Measurements from ENCODE around the gene INCA1.

INCA1 gene

DNA sequence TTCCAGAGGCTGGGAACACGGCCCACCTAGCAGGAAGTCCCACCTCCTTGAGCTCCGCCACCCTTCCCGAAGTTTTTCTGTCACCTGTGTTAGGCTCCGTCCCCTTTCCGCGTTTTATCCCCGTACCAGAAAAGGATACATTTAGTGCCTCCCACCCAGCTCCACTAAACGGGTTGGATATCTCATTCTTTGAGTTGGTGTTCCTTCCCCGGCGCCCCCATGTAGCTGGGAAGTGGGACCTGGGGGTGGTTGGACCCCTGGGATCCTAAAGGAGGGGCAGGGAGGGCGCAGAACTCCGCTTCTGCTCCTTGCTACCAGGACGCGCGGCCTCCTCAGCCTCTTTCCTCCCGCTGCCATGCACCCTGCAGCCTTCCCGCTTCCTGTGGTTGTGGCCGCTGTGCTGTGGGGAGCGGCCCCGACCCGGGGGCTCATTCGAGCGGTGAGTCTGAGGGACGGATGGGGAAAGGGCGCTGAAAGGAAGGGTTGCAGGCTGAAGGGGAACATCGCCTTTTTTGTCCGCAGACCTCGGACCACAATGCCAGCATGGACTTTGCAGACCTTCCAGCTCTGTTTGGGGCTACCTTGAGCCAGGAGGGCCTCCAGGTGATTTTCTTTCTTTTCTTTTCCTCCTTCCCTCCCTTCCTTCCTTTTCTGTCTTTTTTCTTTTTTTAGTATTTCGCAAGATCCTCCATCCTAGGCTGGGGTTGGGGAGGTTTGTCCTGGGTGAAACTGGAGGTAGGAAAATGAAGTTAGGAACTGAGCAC lies 56.6 kb downstream of the INCA1 start:
- Histone ChIP-seq H3K27ac (ENCODE audit: low read length) (peak overlapping the region; percentile 98), H3K9ac (ENCODE audit: low read length in 2 of 2) (peak overlapping the region; percentile 97 to 98), H3K4me3 (ENCODE audit: low read length in 2 of 2) (peak overlapping the region; percentile 82 to 94), H3K4me1 (ENCODE audit: control insufficient read depth, insufficient read depth, low read length) (peaks cover 57% of the 10 kb centered on the region), H3K9me3 (ENCODE audit: control insufficient read depth in 2 of 2, low read length in 2 of 2) (no peaks in the 10 kb centered on the region), H3K27me3 (ENCODE audit: control insufficient read depth in 1 of 2, insufficient read depth in 2 of 2, low read length in 2 of 2) (no peaks in the 10 kb centered on the region), H3K36me3 (ENCODE audit: control insufficient read depth in 2 of 2, insufficient read depth in 2 of 2, low read length in 2 of 2) (peaks cover 47 to 48% of the 10 kb centered on the region in 2 donors)

DNA sequence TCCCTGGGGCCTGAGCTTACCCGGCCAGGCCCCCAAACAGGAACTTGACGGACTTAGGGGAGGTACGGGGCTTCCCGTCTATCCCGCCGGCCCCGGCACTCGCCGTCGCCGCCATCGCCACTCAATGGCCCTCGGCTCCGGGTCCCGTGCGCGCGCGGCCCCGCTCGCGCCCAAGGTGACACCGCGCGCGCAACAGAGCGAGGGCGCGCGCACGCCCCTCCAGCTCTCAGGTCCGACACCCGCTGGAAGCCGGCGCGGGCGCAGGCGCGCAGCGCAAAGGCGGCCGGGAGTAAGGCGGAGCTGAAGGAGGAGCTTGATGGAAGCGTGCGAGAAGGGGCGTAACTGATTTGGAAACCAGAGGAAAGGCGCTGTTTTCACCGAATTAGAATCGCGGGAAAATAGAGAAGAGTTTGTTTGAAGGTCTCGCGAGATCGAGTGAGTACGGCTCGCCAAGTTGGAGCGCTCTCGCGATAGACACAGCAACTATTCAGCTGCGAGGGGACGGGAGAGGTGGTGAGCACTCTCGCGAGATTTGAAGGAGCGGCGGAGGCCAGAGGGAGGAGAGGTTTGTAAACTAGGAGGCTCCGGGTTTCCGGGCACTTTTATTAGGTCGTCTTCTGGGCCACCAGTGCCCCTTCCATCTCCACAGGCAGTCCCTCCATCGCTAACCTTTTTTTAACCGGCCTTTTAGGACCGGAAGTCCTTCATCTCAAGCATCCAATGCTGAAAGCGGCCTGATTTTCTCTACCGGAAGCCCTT lies 57.3 kb downstream of the INCA1 start, which contains the start of the genes RNF167 and SLC25A11:
RNF167 (plus strand) TSS at position 473 of the 759 bp plus-strand sequence. CDS start 642 bp downstream, outside the sequence.
SLC25A11 (minus strand) TSS at position 251 of the 759 bp plus-strand sequence; CDS start at position 115, 136 bp downstream.
- Histone ChIP-seq H3K9me3 (ENCODE audit: control insufficient read depth in 2 of 2, low read length in 2 of 2) (no peaks in the 10 kb centered on the region), H3K36me3 (ENCODE audit: control insufficient read depth in 2 of 2, insufficient read depth in 2 of 2, low read length in 2 of 2) (peaks cover 43 to 44% of the 10 kb centered on the region in 2 donors), H3K4me1 (ENCODE audit: control insufficient read depth, insufficient read depth, low read length) (peaks cover 51% of the 10 kb centered on the region), H3K4me3 (ENCODE audit: low read length in 2 of 2) (peak within 1 kb of the TSS; percentile 82 to 94), H3K27ac (ENCODE audit: low read length) (peak within 1 kb of the TSS; percentile 98), H3K27me3 (ENCODE audit: control insufficient read depth in 1 of 2, insufficient read depth in 2 of 2, low read length in 2 of 2) (no peaks in the 10 kb centered on the region), H3K9ac (ENCODE audit: low read length in 2 of 2) (peak within 1 kb of the TSS; percentile 97 to 98)

DNA sequence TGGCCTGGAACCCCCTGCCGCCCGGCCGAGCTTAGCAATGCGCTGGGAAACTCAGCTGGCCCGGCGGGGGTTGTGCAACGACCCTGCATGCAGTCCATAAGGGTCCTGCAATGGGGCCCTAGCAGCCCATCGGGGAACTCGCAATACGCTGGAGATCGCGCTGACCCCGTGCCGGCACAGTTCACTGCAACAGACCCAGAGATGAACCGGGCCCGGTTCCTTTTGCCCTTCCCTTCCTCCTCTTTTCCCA lies 57.9 kb downstream of the INCA1 start:
- peak overlapping the region; percentile 98 for H3K27ac ChIP-seq (ENCODE audit: low read length)
- H3K9ac ChIP-seq (ENCODE audit: low read length in 2 of 2): peak overlapping the region; percentile 97 to 98
- H3K9me3 ChIP-seq (ENCODE audit: control insufficient read depth in 2 of 2, low read length in 2 of 2): no peaks in the 10 kb centered on the region
- no peaks in the 10 kb centered on the region for H3K27me3 ChIP-seq (ENCODE audit: control insufficient read depth in 1 of 2, insufficient read depth in 2 of 2, low read length in 2 of 2)
- H3K4me1 ChIP-seq (ENCODE audit: control insufficient read depth, insufficient read depth, low read length): peaks cover 46% of the 10 kb centered on the region
- peaks cover 40 to 41% of the 10 kb centered on the region in 2 donors for H3K36me3 ChIP-seq (ENCODE audit: control insufficient read depth in 2 of 2, insufficient read depth in 2 of 2, low read length in 2 of 2)
- peak overlapping the region; percentile 82 to 94 for H3K4me3 ChIP-seq (ENCODE audit: low read length in 2 of 2)

DNA sequence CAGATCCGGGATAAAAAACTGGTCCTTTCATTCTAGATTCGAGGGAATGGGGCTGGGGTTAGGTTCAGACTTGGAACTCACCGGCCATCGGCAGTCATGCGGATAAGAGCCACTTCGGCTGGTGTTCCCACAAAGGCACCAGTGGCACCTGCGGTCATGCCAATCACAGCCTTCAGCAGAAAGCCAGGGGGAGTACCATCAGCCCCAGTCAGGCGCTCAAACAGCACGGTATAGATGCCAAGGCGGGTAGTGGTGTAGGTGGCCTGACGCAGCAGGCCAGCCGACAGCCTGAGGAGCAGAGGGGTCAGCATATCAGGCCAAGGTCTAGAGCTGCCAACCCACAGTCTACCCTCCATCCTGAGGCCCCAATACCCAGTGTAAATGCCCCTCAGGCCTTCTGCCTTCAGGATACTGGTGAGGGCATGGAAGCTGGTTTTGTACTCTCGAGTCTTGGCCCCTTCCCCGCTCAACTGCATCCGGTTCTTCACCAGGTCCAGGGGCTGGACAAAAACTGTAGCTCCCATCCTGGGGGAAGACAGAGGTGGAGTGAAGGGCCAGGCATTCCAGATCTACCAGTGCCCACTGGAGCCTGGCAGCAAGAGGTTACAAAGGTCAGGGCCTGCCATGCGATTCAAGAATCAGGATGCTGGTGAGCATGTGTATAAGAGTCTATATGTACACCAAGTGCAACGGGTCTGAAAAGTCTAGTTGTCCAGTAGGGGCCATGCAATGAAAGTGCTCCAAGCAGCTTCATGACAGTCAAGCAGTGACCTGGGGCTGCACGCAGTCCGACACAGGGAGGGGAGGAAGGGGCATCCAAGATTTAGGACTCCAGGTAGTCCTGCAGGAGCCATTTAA lies 58.4 kb downstream of the INCA1 start:
- Histone ChIP-seq H3K4me3 (ENCODE audit: low read length in 2 of 2) (peak overlapping the region; percentile 82 to 94), H3K4me1 (ENCODE audit: control insufficient read depth, insufficient read depth, low read length) (peaks cover 46% of the 10 kb centered on the region), H3K27ac (ENCODE audit: low read length) (peak overlapping the region; percentile 98), H3K27me3 (ENCODE audit: control insufficient read depth in 1 of 2, insufficient read depth in 2 of 2, low read length in 2 of 2) (no peaks in the 10 kb centered on the region), H3K36me3 (ENCODE audit: control insufficient read depth in 2 of 2, insufficient read depth in 2 of 2, low read length in 2 of 2) (peaks cover 35 to 36% of the 10 kb centered on the region in 2 donors), H3K9ac (ENCODE audit: low read length in 2 of 2) (peak overlapping the region; percentile 97 to 98), H3K9me3 (ENCODE audit: control insufficient read depth in 2 of 2, low read length in 2 of 2) (no peaks in the 10 kb centered on the region)
